GM21360 (cell line): ENCODE data around the gene TMEM26.

ENCODE experiments used
- ATAC-seq: cut with Tn5 transposase; IDR thresholded peaks from one replicate; pipeline ENCODE4 v1.9.1; 2021; ENCODE audit warnings: mild to moderate bottlenecking, moderate library complexity; ENCODE audit not compliant: unreplicated experiment

TMEM26 gene

GRCh38 chr10:61463035-61463909 lies 10.1 kb upstream of the TMEM26 start:
- no peak for ATAC-seq

GRCh38 chr10:61460835-61461234 lies 7.7 kb upstream of the TMEM26 start:
- no peak for ATAC-seq

- no peak for ATAC-seq
Observed at GRCh38 chr10:61458031-61458430, 4.8 kb upstream of the TMEM26 start.

GRCh38 chr10:61456095-61456789 lies 3.1 kb upstream of the TMEM26 start:
- ATAC-seq: no peak

- no peak for ATAC-seq
Observed at GRCh38 chr10:61455656-61456055, 2.5 kb upstream of the TMEM26 start.

GRCh38 chr10:61454541-61454940 lies 1.4 kb upstream of the TMEM26 start:
- ATAC-seq: no peak

GRCh38 chr10:61452151-61452651 lies 980 bp downstream of the TMEM26 start:
- no peak for ATAC-seq

GRCh38 chr10:61451357-61451756 lies 1.8 kb downstream of the TMEM26 start:
- no peak for ATAC-seq

GRCh38 chr10:61448841-61449600 lies 4.2 kb downstream of the TMEM26 start:
- no peak for ATAC-seq

- no peak for ATAC-seq
Observed at GRCh38 chr10:61448091-61448490, 5.1 kb downstream of the TMEM26 start.

- ATAC-seq: no peak
Observed at GRCh38 chr10:61439058-61439609, 14.0 kb downstream of the TMEM26 start.

- ATAC-seq: no peak
Observed at GRCh38 chr10:61438141-61438988, 14.8 kb downstream of the TMEM26 start.

- ATAC-seq: no peak
Observed at GRCh38 chr10:61423178-61423577, 30.0 kb downstream of the TMEM26 start.

- ATAC-seq: no peak
Observed at GRCh38 chr10:61417661-61418060, 35.5 kb downstream of the TMEM26 start.

GRCh38 chr10:61415824-61416223 lies 37.4 kb downstream of the TMEM26 start:
- no peak for ATAC-seq

- no peak for ATAC-seq
Observed at GRCh38 chr10:61411706-61412105, 41.5 kb downstream of the TMEM26 start.

- no peak for ATAC-seq
Observed at GRCh38 chr10:61410353-61411070, 42.7 kb downstream of the TMEM26 start.

- no peak for ATAC-seq
Observed at GRCh38 chr10:61409157-61409556, 44.0 kb downstream of the TMEM26 start.

GRCh38 chr10:61408105-61408504 lies 45.1 kb downstream of the TMEM26 start:
- ATAC-seq: no peak
